ENCODE data around the gene ST3GAL3.
"Not testable (repeated sequence)": the region's sequence is repeated elsewhere in the genome, so short reads cannot be mapped to it uniquely, and the experiment has no call there.

ST3GAL3 gene

DNA sequence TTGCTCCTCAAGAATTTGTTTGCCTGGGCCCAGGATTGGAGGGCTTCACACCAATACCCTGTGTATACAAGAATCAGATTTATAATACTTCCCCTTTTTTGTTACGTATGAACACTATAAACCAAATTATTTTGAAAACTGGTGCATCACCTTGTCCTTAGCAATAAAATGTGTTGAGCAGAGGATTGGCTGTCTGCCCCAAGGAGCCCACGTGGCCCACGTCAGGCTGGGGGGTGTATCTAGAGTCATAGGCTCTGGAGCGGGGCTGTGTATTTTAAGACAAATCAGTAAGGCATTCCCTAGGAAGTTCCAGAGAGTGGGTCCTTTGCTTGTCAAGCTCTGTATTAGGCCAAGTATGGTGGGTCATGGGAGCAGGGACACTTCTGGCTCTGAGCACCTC, 2.0 kb upstream of the ST3GAL3 start:
- no peak for DNase-seq

DNA sequence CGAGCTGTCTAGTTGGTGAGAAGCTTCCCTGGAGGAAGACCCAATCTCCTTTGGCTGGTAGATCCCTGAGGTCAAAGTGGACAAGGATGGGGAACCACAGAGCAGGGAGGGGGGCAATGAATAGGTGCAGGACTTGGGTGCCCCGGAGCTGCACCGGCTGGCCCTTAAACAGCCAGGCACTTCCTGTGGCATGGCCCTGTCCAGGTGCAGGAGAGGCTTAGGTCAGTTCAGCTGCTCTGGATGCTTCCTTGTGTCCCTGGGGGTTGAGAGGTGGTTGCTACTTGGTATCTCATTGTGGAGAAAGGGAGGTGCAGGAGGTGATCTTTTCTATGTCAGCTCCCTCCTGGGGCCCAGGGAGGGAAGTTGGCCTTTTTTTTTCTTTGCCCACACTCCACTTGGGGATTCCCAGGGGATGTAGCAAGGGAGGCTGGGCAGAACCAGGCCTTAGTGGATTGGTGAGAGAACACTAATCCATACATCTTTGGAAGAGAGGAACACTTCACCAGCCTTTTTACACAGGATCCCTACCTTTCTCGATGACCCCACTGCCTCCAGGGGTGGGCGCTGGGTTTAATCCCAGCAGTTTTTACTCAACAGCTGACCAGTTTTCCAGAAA, 1.2 kb upstream of the ST3GAL3 start:
- no peak for DNase-seq

DNA sequence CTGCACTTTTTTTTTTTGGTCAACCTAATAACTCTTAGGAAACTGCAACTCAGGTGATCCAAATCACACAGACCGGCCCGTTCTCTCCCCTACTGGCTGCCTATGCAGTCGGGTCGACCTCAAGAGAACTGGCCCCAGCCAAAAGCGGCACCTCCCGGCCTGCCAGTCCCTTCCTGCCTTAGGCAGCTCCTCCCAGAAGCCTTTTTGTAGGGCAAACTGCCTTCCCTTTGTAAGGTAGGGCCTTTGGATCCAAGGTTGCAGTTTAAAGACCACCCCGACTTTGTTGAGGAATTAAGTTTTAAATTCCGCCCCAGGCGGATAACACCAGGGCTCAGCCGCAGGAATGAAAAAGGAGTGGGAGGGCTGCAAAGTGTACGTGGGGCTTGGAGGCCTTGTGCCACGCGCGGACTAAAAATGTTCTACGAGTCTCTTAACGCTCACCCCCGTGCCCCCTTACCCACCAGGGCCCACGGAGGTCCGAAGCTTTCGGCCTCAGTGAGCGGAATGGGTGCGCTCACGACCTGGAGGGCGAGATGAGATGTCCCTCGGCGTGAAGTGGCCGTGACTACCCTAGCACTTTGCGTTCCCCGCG, 642 bp upstream of the ST3GAL3 start:
- DNase-seq, result no peak

DNA sequence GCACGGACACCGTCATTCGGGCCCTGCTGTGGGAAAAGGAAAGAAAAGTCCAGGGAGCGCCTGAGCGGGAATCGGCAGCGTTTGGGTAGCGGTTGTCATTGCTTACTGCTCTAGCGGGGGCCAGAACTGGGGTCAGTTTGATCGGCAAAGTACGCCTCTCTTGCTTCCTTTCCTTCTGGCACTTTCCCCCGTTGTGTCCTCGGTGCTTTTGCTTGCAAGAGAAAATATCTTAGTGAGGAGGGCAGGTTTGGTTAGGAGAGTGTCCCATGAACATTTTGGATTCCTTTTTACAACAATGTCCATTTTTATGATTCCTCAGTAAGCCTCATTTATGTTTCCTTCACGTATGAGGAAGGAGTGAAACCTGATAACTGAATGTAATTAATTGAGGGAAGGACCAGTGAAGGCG, 670 bp downstream of the ST3GAL3 start:
- DNase-seq, result no peak

GRCh38 chr1:43711049-43711448, 3.7 kb downstream of the ST3GAL3 start:
- no peak for DNase-seq

DNA sequence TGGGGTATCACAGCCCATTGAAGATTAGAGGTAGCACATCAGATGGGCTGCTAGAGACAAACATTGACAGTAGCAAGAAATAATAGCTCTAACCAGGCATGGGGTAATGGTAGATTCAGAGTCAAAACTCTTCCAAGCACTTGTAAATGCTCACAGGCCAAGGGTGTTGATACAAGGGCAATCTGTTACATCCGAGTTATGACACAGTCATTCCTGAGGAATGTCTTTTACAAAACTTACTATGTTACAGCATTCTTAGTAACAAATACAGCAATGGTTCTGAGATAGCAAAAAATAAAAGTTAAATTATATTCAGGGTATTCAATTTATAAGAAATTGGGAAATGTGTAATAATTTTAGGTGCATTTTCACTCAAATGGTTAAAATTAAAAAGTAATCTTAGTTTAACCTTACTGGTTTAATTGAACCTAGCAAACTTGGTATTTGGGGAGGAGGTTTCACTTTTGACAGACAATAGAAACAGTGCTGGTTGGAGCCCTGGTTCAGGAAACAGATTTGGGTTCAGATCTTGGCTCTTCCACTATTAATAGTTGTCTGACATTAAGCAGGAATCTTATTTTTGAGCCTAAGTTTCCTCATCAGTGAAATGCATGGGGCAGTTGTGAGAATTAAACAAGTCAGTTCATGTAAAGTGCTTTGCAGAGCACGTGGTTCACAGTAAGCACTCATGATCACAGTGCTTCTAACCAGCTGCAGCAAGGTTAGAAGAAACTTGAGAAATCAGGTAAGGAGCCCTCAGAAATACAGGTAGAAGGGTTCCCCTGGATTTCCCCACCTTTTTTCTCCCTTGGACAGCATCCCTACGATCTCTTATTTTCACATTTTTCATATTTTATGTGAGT, 4.4 kb downstream of the ST3GAL3 start:
- DNase-seq, result no peak

GRCh38 chr1:43716559-43717281, 9.4 kb downstream of the ST3GAL3 start:
- no peak for DNase-seq

- no peak for DNase-seq
Observed at GRCh38 chr1:43719063-43719462, 11.7 kb downstream of the ST3GAL3 start.

DNA sequence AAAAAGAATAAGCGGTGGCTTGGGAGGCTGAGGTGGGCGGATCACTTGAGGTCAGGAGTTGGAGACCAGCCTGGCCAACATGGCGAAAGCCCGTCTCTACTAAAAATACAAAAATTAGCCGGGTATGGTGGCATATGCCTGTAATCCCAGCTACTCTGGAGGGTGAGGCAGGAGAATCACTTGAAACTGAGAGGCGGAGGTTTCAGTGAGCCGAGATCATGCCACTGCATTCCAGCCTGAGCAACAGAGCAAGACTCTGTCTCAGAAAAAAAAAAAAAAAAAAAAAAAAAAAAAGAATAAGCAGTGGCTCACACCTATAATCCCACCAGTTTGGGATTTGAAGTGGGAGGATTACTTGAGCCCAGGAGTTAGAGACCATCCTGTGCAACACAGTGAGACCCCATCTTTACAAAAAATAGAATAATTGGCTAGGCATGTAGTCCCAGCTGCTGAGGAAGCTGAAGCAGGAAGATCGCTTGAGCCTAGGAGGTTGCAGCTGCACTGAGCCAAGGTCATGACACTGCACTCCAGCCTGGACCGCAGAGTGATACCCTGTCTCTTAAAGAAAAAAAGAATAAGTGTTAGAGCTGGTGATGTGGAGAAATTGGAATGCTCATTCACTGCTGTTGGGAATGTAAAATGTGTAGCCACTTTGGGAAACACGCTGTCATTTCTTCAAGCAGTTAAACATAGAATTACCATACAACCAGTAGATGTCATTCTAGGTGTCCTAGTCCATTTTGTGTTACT, 12.5 kb downstream of the ST3GAL3 start:
- DNase-seq, result not testable (repeated sequence)

DNA sequence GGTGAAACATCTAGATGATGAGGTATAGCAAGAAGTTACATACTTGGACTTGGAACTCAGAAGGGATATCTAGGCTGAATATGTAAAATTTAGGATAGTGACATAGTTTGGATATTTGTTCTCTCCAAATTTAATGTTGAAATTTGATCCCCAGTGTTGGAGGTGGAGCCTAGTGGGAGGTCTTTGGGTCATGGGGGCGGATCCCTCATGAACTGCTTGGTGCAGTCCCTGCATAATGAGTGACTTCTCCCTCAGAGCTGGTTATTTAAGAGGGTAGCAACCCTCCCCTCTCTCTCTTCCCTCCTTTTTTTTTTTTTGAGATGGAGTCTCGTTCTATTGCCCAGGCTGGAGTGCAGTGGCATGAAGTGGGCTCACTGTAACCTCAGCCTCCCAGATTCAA, 15.5 kb downstream of the ST3GAL3 start:
- no peak for DNase-seq

GRCh38 chr1:43729816-43730463, 22.6 kb downstream of the ST3GAL3 start:
- DNase-seq, result no peak

GRCh38 chr1:43731867-43732531, 24.7 kb downstream of the ST3GAL3 start:
- no peak for DNase-seq

DNA sequence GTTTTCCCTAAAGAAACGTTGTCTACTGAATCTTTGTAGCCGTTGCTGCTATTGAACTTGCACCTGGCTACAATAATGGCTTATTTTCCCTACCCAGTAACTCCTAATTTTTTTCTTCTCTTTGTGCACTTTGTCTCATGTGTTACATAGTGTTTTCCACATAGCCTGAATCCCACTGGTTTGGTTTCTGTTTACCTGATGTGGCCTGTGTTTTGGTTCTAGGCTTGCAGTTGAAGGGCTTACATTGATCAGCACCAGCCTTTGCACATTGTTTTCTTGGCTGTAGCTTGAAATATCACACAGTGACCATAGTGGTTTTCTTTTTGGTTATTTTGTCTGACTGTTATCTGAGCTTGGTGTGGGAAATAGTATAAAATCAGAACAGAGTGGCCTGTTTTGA, 29.5 kb downstream of the ST3GAL3 start:
- no peak for DNase-seq

DNA sequence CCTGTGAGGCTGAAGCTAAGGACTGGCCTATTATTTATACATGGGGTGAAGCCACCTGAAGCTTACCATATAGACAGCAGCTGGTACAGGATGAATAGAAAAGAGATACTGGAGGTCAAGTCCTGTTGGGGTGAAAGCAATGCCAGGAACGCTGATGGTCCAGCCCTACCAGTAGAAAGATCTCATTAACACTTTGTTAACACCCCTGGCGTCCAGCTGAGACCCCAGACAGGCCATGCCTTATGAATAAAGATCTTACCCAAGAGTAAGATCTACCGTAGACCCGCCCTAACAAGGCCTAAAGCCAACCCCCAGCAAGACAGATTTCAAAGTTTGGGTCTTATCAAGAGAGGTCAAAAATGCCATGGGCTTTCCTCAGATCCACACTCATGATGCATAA, 34.7 kb downstream of the ST3GAL3 start:
- no peak for DNase-seq

DNA sequence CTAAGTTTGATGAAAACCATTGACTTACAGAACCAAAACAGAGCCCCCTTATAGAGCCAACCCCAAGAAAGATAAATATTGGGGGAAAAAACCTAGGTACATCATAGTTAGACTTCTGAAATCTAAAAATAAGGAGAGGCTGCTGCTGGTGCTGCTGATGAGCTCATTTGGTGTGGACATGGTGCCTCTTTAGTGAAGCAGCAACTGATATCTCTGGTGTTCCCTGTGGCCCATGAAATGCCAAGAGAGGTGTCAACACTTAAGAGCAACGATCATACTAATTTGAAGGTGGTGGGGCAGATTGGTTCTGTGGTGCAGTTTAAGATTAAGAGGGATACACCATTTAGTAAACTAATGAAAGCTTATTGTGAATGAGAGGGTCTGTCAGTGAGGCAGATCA, 35.9 kb downstream of the ST3GAL3 start:
- DNase-seq, result no peak

- no peak for DNase-seq
Observed at GRCh38 chr1:43747736-43748135, 40.4 kb downstream of the ST3GAL3 start.

GRCh38 chr1:43750083-43750482, 42.7 kb downstream of the ST3GAL3 start:
- no peak for DNase-seq

DNA sequence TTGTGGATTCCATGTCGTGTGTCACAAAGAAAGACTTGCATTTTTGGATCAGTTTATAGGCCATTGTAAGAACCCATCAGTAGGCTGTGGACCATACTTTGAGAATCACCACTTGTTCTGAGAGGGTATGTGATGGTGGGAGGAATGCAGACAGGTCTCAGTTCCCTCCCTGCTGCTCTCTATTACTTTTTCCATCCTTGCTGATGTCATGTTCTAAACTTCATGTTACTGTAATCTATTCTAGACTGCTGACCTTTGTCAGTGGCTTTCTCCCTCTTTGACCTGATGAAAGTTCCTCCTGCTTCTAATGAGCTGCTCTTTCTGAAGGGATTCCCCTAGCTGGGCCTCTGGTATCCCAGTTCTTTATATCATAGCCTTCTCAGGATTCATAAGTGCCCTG, 46.1 kb downstream of the ST3GAL3 start:
- DNase-seq, result no peak

DNA sequence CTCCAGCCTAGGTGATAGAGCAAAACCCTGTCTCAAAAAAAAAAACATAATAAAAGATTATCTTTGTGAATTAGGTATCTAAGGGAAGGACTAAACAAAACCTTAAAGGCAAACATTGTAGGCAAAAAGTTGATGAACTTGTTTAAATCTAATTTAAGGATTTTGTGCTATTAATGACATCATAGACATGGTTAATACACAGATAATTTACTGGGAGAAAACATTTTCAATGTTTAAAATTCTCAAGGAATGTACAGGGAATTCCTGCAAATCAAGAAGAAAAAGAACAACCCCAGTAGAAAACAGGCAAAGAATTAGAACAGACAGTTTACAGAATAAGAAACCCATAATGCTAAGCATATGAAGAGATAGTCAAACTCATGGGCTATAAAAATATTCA, 47.6 kb downstream of the ST3GAL3 start:
- no peak for DNase-seq

GRCh38 chr1:43757343-43758053, 50.2 kb downstream of the ST3GAL3 start:
- no peak for DNase-seq

DNA sequence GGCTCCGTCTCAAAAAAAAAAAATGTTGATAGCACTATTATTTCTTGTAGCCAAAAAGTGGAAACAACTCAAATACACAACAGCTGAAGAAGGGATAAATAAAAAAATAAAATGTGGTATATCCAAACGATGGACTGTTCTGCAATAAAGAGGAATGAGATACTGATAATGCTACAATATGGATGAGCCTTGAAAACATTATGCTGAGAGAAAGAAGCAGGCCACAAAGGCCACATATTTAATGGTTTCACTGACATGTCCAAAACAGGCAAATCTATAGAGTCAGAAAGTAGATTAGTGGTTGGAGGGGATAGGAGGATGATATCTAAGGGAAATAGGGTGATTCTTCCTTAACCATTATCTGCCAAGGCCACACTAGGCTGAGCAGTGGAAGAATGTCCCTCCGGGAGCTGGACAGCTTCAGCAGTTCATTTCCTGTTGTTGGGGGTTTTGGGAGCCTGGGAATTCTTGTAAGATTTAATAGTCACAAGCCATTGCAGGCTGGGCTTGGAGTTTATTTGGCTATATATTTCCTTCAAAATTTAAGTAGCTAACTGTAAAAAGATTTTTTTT, 53.5 kb downstream of the ST3GAL3 start:
- DNase-seq, result no peak

Measured in CD4-positive, alpha-beta T cell treated with Interleukin-12 subunit alpha and Interleukin-12 subunit beta, for 1 hour (primary cell).